Left ventricle myocardium superior (tissue), 1 donor: ENCODE data around the gene SH3PXD2B. TPM values are rescaled to one million over a fixed set of nuclear protein-coding genes. Genes with fewer than 3 reads are reported as not detected.
"Not testable (repeated sequence)": the region's sequence is repeated elsewhere in the genome, so short reads cannot be mapped to it uniquely, and the experiment has no call there.

ENCODE experiments used
- ATAC-seq: fragments of 200-7000 bp; cut with Tn5 transposase; one replicate; pipeline ENCODE4 v1.9.1; 2020; ENCODE audit warnings: mild to moderate bottlenecking, moderate library complexity
- DNase-seq: peaks from one replicate; pipeline ENCODE4 v3.0.0-alpha.2; 2020
- intact Hi-C: fragments of 100-400 bp; cut with micrococcal nuclease; formaldehyde crosslinking; loops from one replicate; pipeline ENCODE4 v1.11.0; 2022
- total RNA-seq: library from RNA; stranded (reverse); fragmentation: NEBNext Ultra II Directional; extraction: Animal tissue kit (Norgen Biotek cat#: 25700); gene quantifications from one replicate; pipeline ENCODE4 v1.2.1, GENCODE V29; 2021
- donor health status: DM: no; HTN: yes; CAD: no; lungs with severe emphysema.

SH3PXD2B gene
- total RNA-seq, 1 donor from 2014 or later, result 5.0 TPM

DNA sequence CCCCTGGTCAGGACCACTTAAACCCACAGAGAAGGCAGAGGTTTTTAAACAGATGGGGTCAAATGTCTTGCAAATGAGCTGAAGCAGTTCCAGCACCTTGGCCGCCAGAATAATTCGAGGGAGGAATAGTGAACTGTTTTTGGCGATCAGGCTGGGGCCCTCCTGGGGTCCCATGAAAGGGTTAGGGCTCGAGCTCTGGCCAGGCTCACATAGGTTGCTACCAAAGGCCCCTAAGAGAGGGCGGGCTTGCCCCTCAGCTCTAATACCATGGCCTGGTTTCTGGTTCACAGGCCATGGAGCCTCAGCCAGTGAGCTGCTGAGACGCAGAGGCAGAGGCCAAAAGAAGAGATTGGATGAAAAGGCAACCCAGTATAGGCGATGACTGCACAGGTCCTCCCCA is 96.0 kb downstream of the SH3PXD2B start:
- DNase-seq (no peak), ATAC-seq (no peak)
- intact Hi-C loops, result no loop called here

DNA sequence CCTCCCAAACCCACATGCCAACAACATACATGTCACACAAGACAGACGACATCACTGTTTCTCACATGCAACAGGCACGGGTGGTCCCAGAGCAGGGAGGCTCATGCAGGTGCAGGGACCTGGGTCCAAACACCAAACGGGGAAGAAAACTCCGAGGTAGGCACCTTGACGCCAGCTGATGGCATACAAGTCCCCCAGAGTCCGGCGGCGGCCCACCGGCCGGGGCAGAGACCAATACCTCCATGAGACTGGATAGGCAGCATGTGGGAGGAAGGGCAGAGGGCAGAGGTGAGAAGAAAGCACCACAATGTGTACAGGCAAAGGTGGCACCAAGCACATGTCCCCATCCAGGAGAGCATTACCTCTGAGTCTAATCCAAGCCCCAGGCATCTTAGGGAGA is 97.8 kb downstream of the SH3PXD2B start:
- intact Hi-C loops, result no loop called here
- DNase-seq (no peak), ATAC-seq (no peak)

DNA sequence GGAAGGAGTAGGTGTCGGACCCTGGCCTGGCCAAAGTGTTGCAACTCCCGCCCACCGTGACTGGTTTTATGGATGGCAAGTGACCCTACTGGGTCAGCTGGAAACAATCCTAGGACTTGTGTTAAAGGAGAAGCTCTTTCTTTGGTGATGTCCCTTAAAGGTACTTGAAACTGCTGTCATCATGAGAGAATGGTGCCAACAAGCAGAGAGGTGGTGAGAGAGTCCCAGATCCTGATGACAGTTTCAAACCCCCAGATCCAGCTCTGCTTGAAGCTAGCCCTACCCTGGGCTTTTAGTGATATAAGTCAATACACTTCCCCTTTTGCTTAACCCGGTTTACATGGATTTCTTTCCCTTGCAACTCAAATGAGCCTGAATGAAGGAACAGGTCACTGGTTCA is 98.3 kb downstream of the SH3PXD2B start:
- DNase-seq, result no peak
- no peak for ATAC-seq
- intact Hi-C loops, result no loop called here

DNA sequence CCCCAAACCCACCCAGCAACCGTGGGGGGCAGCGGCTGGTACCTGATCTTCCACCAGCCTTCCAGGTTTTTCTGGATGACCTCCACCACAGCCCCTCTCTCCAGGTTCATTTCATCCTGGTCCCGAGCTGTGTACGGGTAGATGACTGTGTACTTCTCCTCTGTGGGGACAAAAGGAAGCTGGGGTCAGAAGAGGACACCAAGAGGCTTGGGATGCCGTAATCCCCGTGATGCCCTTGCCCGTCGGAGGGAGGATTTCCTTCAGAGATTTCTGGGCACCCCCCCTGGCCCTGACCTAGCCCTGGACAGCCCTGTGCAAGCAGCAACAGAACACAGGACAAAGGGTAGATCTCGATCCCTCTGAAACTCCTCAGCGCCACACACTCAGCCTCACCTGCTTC is 100.5 kb downstream of the SH3PXD2B start:
- DNase-seq, result no peak
- ATAC-seq, result no peak
- intact Hi-C loops, result no loop called here

DNA sequence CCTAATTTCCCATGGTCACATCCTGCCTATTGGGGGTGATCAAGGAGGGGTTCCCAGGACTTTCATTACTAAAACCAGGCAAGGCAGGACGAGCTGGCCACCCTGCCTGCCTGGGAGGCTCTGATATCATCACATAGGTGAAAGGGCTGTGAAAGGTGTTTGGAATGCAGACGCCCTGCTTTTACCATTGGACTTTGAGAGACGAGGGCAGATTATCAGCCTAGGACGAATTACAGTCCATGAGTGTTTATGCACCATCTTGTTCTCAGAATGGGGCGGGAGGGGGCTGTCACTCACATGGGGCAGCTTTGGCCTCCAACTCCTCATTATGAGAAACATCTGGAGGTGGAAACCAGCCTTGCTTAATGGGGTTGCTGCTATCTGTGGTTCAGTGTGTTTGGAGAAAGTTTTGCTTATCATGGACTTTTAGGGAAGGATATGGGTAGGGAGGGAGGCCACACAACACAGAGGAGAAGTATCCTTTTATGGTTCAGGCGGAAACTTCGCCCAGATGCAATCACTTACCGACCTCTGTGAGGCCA is 101.0 kb downstream of the SH3PXD2B start:
- intact Hi-C loops, result no loop called here
- no peak for DNase-seq
- ATAC-seq, result no peak

DNA sequence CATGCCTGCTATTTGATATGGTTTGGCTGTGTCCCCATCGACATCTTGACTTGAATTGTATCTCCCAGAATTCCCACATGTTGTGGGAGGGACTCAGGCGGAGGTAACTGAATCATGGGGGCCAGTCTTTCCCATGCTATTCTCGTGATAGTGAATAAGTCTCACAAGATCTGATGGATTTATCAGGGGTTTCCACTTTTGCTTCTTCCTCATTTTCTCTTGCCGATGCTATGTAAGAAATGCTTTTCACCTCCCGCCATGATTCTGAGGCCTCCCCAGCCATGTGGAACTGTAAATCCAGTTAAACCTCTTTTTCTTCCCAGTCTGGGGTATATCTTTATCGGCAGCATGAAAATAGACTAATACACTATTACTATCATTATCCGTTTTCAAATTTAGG is 101.8 kb downstream of the SH3PXD2B start:
- ATAC-seq, intact Hi-C loops, DNase-seq: not testable (repeated sequence)

DNA sequence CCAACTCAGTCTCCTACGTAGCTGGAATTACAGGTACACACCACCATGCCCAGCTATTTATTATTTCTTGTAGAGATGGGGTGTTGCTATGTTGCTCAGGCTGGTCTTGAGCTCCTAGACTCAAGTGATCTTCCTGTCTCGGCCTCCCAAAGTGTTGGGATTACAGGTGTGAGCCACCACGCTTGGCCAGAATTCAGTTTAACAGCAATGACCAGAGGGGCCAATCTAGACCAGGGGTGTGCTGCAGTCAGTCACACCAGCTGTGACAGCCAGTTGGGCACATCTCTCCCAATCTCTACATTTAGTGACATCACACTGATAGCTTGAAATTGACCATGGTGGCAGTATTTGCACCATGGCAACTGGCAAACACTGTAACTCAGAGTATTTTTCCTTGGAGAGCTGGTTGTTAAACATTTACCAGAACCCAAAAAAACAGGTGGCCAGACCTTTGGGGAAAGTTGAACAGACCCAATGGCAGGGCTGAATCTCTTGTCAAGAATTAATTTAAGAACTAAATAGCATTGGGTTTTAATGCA is 103.0 kb downstream of the SH3PXD2B start:
- DNase-seq, result no peak
- ATAC-seq, result no peak
- intact Hi-C loops, result no loop called here

DNA sequence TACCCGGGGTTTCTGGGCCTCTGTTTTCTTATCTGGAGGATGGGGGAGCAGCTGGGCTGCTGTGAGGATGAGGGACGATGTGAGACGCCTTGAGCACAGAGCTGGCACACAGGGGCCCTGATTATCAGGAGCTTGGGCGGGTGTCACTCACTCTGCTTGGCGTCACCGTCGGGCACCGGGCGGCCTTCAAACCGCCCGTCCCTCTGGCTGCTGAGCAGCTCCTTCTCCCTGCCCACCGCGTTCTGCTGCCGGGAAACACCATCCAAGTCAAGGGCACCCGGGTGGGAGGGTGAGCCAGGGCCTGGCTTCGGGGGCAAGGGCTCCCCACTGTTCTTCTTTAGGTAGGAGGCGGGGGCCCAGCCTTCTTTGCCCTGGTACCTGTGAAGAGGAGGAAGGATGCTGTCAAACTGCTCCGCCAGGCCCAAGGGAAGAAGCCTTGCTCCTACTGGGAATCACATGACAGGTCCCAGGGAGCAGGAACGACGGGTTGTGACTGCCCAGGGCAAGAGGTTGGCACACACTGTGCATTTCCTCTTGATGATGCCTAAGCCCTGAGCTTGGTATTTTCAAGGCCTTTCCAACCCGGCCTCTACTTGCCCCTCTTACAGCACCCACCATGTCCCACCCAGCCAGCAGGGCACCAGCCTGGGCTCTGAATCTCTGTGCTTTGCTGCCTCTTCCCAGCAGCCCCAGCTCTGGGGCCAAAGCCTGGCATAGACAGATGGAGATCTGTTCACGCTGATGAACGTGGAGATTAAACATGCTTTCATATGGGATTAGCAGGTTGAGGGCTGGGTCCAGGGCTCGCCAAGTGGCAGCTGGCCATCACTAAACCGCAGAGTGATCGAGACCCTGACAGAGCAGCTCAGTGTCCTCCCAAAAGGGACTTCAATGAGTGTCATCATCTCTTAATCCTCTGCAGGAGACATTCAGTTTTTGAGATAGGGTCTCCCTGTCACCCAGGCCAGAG is 103.8 kb downstream of the SH3PXD2B start:
- no peak for DNase-seq
- intact Hi-C loops, result no loop called here
- ATAC-seq, result no peak

DNA sequence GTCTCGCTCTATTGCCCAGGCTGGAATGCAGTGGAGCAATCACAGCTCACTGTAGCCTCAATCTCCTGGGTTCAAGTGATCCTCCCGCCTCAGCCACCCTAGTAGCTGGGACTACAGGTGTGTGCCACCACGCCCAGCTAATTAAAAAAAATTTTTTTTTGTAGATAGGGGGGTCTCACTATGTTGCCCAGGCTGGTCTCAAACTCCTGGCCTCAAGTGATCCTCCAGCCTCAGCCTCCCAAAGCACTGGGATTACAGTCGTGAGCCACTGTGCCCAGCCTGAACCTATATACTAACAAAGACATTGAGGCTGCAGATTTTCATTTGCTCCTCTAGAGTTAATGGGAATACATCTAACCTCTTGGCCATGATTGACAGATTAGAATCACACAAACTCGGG is 105.6 kb downstream of the SH3PXD2B start:
- DNase-seq, ATAC-seq, intact Hi-C loops: not testable (repeated sequence)

DNA sequence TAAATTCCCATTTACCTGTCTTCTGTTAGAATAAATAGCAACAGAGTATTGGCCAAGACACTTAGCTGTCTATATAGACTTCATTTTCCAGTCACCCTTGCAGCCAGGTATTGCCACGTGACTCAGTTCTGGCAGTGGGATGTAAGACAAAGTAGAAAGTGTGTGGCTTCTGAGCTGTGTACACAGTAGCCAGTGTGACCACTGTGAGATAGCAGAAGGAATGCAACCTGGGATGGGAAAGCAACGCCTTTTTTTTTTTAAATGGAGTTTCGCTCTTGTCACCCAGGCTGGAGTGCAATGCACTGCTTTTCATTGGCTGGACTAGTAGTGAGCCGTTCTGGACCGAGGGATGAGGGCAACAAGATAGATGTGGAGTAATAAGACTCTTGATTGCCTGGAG is 106.2 kb downstream of the SH3PXD2B start:
- ATAC-seq, result no peak
- DNase-seq, result no peak
- intact Hi-C loops, result no loop called here

DNA sequence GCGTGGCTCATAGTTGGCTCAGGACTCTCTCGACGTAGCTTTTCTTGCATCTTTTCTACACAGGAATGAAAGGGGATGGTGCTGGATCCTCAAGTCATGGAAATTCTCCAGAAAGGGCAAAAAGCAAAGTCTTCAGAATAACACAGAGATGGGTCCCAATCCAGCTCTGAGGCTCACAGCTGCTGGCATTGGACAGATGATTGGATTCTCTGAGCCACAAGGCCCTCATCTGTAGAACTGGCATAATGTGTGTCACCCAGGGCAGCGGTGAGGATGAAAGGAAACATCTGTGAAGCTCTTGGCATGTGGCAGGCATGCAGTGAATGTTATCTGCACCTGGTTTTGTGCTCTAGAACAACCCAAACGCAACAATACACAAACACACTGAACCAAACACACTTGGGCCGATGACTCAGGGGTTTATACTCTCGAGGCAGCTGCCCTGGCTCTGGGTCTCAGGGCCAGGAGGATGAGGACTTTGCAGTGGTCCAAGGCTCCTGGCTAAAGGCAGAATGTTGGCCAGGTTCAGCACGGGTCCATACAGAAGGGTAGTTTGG is 106.8 kb downstream of the SH3PXD2B start:
- DNase-seq (no peak), ATAC-seq (peak; percentile 40)
- intact Hi-C loops, result no loop called here

DNA sequence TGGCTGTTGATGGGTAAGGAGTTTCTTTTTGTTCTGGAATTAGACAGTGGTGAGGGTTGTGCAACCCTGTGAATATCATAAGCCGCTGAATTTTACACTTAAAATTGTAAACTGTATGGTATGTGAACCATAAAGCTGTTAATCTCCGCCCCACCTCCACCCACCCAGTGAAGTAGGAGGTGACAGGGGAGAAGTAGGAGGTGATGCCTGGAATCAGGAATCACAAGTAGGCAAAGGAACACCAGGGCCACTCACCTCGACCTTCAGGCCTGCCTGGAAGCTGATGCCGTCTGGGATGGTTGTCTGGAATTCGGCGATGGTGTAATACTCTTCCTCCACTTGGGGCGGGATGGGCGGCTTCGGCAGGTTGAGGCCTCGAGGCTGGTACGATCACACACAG is 108.4 kb downstream of the SH3PXD2B start:
- intact Hi-C loops, result no loop called here
- ATAC-seq (no peak), DNase-seq (no peak)

DNA sequence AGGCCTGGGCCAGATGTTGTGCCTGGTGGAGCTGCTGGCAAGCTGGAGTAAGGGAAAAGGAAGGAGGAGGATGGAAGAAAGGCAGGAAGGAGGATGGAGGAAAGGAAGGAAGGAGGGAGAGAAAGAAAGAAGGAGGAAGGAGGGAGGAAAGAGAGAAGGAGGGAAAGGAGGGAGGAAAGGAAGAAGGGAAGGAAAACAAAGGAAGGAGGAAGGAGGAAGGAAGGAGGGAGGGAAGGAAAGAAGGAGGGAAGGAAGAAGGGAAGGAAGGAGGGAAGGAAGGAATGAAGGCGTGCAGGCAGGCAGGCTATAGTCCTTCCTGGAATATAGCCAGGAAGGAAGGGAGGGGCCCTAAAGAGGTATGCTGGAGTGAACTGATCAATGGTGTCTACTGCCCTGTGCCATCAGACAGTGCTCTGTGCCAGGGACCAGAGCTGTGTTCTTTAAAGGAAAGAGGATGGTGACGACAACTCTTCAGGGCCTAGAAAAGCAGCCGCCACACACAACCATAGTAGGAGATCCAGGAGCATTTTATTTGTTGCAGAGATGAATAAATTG is 109.4 kb downstream of the SH3PXD2B start:
- intact Hi-C loops, result no loop called here
- DNase-seq, result no peak
- no peak for ATAC-seq

DNA sequence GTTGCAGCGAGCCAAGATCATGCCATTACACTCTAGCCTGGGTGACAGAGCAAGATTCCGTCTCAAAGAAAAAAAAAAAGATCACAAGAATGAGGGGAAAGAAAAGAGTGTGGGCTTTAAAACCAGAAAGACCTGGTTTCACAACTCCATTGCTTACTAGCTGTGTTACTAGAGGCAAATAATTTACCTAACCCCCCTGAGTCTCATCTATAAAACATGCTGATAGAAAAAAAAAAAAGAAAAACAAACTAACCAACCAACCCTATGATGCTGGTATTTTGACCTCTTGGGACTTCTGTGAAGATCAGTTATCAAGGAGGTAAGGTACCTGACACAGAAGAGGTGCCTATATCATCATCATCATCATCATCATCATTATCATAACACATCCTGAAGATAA is 110.6 kb downstream of the SH3PXD2B start:
- intact Hi-C loops, result no loop called here
- no peak for ATAC-seq
- DNase-seq, result no peak

DNA sequence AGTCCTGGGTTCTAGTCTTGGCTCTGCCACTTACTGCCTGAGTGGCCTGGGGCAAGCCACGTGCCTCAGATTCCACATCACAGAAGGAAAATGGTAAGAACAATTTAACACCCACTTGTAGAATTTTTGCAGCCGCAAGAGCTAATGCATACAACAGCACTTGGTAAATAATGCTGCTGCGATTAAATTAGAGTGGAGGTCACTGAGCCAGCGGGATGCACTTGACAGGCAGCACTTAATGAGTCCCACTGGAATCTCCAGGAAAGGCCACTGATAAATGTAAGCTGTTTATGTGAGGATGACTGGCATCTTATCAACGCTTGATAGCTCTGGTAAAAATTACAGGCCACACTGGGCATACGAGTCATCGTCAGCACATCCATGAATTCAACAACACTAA is 111.4 kb downstream of the SH3PXD2B start:
- intact Hi-C loops, result no loop called here
- DNase-seq (no peak), ATAC-seq (no peak)

DNA sequence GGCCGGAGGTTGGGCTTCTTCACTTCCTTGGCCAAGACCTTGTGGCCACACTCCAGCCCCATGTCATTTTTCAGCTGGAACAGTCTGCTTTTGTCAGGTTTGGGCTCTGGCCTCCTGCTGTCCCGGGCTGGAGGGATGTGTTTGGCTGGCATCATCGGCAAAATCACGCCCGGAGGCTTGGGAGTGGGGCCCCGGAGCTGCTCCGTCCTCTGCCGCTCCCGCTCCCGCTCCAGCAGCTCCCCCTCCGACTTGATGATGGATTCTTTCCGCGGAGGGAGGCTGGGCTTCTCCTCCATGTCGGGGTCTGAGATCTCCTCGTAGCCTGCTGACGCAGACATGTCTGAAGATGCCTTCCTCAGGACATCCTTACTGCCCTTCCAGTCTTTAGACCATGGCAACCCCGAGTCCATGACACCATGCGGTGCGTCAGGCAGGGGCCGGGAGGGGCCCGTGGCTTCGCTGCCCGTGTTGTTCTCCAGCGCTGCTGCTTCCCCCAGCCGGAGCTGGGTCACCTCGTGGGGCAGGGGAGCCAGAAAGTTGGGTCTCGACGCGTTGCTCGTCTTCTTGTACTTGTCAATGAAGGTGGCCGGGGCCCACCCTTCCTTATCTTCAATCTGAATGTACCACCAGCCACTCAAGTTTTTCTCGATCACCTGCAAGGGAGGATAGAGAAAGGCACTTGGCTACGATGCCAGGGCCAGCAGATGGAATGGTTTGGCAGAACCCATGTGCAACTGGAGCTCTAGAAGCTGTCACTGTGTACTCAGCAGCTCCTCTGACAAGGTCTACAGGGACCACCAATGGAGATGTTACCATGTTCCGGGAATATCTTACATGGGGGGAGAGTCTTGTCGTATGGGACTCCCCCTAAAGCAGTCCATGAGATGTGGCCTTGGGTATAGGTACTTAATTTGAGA is 114.8 kb downstream of the SH3PXD2B start:
- peak; percentile 34 for DNase-seq
- ATAC-seq, result peak; percentile 20
- intact Hi-C loops, result no loop called here

DNA sequence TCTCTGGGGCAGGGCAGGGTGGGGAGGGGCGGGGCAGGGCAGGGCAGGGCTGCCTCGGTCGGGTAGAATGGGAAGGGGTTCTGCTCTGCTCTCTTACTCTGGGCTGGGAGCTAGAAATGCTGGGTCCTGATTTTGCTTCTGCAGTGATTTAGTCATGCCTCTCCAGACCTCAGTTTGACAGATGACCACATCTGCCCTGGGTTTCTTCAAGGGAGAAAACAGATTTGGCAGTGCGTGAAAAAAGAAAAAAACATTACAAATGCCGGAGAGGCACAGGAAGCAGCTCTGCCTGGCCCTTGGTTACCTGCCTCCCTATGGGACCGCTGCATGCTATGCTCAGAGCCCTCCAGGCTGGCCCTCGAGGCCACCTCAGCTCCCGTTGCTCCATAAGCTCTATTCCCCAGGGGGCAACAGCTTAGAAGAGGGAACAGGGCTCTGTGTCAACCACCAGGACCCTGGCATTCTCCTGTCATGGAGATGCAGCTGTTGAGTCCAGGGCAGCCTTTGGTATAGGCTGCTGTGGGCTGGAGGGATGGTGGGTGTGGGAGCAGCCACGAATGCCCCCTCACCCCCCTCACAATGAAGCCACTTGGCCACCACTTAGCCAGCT is 117.5 kb downstream of the SH3PXD2B start:
- ATAC-seq (no peak), DNase-seq (no peak)
- intact Hi-C loops, result no loop called here

DNA sequence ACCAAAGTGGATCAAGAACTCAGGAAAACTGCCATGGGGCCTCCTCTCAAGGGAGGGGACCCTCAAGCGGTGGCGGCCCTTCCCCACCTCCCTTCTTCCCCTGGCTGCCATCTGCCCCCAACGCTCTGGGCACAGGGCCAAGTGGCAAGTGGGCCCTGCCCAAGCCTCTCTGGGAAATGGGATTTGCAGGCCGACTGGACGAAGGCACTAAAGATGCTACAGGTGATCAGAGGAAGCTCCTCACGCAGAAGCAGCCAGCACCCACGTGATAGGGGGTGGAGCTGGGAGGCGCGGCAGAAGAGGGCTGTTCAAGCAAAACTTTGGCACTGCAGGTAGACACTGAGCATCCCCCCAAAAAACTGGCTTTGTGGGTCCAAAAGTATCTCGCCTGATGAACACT is 118.1 kb downstream of the SH3PXD2B start:
- intact Hi-C loops, result no loop called here
- DNase-seq (no peak), ATAC-seq (no peak)

DNA sequence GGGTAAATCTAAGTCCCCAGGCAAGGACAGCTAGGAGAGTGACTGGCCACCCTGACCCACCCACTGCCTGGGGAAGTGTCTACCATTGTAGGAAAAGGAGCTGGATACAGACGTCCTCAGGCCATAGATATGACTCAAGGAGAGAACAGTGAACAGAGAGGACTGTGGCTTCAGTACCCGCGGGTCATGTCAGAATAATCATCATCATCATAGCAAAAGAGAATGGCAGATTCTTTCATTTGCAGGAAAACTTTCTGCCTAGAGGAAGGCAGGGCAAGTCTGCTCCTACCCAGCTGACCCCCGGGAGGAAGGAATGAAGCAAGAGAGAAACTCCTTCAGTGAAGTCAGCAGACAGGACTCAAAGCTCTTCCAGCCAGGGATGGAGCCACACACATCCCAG is 118.6 kb downstream of the SH3PXD2B start:
- ATAC-seq (no peak), DNase-seq (no peak)
- intact Hi-C loops, result no loop called here
